Inflammatory macrophage treated with lipopolysaccharide for 4 hours (primary cell): ENCODE data around the gene ATP5PO.

Experiments used
- DNase-seq: peaks from one replicate; pipeline ENCODE4 v3.0.0-alpha.2; 2020

The ATP5PO gene, protein sequence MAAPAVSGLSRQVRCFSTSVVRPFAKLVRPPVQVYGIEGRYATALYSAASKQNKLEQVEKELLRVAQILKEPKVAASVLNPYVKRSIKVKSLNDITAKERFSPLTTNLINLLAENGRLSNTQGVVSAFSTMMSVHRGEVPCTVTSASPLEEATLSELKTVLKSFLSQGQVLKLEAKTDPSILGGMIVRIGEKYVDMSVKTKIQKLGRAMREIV

DNA sequence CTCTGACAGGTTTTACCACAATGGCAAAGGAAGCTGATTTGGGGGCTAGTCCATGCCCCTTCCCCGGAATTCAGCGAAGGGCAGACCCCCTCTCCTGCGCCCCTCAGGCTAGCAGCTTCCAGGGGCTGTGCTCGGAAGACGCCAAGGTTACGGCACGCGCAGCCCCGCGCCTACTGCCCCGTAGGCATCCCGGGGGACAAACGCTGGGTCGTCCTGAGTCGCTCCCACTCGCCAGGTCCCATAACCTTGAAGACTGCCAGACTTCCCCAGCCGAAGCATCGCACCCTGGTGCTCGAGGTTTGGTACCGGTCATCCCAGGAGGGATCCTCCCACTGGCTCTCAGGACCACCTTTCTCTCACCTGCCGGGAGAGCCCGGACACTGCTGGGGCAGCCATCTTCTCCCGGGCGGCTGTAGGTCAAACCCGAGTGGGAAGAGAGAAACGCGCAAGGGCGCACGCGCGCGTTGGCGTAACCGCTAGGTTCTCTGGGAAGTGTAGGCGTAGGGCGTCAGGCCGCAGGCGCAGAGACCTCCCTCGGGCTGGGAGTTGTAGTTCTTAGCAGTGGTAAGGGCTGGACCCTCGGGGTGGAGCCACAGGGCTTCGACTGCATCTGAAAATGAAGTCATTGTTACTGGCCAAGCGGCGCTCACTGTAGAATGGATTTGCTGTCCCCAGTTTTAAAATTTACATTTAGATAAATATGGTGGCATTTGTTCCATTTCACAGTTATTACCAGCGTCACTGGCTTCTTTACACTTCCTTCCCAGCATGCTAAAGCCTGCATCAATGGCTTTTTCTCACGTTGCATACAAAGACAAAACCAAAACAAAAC is at the start of gene ATP5PO:
ATP5PO (minus strand) TSS at position 437 of the 832 bp plus-strand sequence; CDS start at position 396, 41 bp downstream.
- peak; percentile 99 for DNase-seq

DNA sequence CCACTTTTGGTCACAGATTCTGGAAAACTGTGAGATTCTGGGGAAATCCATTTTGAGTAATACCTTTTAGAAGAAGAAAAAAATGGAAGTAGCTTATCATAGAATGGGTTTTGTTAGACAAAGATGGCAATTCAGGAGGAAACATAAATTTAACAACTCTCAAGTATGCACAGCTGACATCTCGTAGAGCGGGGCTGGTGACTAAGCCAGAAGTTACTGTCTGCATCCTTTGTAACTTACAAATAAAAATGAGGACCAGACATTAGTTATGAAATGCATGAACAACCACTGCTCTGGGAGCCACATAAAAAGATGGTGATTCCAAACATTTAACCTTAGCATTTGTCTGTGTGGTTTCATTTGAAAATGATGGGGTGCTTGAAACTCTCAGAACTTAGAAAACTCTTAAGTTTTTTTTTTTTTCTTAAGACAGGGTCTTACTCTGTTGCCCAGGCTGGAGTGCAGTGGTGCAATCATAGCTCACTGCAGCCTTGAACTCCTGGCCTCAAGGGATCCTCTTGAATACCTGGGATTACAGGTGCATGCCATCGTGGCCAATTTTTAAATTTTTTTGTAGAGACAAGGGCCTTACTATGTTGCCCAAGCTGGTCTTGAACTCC is 49.2 kb upstream of the ATP5PO start:
- no peak for DNase-seq

- no peak for DNase-seq
These were observed 48.4 kb upstream of the ATP5PO start for GRCh38 chr21:33963848-33964555.

GRCh38 chr21:33962290-33962689 is 46.7 kb upstream of the ATP5PO start:
- no peak for DNase-seq

GRCh38 chr21:33961061-33961460 is 45.5 kb upstream of the ATP5PO start:
- no peak for DNase-seq

DNA sequence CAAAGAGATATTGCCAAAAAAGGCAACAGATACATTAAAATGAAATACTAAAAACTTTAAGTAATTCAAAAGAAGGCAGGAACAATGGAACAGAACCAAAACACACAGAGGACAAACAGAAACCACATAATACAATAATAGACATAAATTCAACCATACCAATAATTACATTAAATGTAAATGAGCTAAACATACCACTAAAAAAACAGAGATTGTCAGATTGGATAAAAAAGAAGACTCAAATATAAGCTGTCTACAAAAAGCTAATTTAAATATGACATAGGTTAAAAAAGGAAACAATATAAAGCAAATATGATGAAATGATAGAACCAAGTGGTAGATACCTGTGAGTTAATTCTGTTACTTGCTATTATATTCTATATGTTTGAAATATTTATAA is 44.1 kb upstream of the ATP5PO start:
- no peak for DNase-seq

GRCh38 chr21:33954395-33954794 is 38.8 kb upstream of the ATP5PO start:
- DNase-seq: no peak

DNA sequence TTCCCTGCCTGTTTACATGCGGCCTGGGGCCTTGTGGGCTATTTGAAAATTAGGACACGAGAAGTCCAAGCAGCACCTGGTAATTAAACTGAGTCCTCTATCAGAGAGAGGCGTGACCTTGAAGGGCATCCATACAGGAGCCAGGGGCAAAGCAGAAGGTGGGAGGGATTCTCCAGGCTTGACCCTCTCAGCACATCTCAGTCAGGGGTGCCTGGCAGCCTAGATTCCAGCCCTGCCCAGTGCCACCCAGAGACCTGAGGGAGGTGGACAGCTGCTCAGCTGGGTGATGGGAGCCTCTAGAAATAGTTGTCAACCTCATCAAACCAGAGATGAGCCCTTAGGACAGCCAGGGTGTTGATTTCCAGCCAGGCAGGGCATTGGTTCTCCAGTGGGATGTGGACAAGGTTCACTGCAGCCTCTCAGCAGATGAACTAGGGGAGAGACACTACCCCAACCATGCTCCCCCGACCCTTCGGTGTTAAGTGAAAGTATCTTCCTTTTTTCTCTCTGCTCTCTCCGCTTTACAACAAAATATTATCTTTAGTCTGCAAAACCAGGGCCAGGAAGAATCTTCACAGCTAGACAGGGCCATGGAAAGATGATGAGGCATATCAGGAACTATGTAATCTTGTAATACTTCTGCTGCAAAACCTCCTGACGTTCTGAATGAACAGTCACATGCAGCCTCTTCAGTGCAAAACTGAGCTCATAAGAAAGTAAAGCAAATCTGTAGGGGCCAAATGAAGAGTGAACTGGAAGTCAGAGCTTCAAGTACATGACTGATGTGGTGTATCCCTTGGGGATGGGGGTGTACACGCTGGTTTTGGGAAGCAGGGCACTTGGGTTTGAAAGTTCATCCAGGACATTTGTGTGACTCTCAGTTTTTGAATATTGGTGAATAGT is 35.9 kb upstream of the ATP5PO start:
- peak; percentile 79 for DNase-seq

- DNase-seq: no peak
These were observed 35.0 kb upstream of the ATP5PO start for GRCh38 chr21:33950431-33951079.

GRCh38 chr21:33949516-33950430 is 34.2 kb upstream of the ATP5PO start:
- no peak for DNase-seq

- no peak for DNase-seq
These were observed 33.4 kb upstream of the ATP5PO start for GRCh38 chr21:33948951-33949444.

GRCh38 chr21:33948096-33948950 is 32.7 kb upstream of the ATP5PO start:
- DNase-seq: peak; percentile 45

DNA sequence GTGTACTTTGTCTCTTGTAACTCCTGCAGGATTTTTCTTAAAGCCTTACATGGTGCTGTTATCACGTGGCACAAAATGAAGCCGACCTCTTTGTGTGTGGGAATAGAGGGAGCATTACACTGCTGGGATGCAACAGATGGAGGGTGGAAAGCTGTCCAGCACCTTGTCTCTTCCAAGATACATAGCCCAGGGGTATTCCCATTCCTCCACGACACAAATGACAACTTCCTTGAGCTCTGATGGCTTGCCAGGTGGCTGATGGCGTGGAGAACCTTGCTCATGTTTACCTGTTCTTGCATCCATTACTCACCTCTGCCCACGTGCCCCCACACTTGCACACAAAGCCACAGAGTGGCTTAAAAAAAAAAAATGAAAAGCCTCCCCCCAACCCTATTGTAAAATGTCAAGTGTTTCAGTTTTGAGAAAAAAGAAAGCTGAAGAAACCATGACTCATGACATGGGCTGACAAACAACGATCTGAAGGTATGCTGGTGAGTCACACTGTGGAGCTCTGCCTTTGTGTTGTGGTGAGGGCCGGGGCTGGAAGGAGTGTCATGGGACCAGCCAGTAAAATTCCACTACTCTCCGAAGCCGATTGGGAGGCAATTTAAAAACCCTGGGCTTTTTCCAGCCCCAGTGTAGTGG is 32.0 kb upstream of the ATP5PO start:
- peak; percentile 96 for DNase-seq

GRCh38 chr21:33945652-33946270 is 30.2 kb upstream of the ATP5PO start:
- peak; percentile 59 for DNase-seq

- DNase-seq: no peak
These were observed 28.7 kb upstream of the ATP5PO start for GRCh38 chr21:33944185-33944763.

DNA sequence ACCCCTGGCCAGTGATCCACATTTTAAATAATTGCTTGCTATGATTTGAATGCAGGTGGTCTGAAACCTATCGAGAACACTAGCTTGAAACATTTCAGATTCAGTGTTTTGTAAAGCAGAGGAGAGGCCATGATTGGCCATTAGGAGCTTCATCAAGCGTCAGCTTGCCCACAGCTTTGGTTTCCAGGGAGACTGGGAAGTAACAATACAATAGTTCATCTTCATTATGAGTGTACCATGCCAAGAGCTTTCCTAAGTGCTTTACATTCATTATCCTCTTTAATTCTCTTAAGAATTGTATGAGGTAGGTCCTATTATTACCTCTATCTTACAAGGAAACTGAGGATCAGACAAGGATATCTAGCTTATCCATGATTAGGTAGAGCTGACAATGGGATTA is 27.7 kb upstream of the ATP5PO start:
- no peak for DNase-seq

DNA sequence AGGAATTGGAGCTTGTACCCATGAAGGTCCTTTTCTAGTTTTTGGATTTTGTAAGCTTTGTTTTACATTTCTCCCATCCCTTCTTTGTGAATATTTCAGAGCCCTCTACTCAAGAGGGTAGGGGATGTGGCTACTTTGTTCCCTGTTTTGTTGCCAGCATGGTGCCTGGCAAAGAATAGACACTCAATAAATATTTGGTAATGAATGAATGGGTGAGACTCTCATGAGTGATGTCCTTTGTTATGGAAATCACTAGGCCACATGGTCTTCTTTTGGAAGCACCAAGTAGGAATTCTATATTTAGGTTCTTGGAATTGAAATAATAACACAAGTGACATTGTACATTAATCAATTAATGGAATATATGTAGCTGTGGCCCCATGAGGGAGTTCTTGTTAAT is 26.8 kb upstream of the ATP5PO start:
- no peak for DNase-seq

DNA sequence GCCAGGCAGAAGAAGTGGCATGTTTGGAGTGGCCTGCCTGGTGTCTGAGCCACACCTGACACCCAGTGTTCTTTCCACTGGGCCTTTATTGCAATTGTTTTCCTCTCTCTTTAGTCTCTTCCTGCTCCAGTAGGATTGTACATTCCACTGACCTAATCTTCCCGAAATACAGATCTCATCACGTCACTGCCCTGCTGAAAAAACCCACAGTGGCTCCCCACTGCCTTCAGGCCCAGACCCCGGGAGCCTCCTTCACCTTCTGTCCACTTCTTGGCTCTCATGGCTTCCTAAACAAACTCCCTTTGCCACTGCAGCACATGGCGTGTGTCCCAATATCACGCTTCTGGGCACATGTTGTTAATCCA is 25.3 kb upstream of the ATP5PO start:
- no peak for DNase-seq
